Measurements from ENCODE around the gene SPATA1.

- TF ChIP-seq POLR2AphosphoS5 (IDR thresholded peaks at IDR 0.05), result no peak
- no peak for TF ChIP-seq RAD21 (conservative IDR thresholded peaks at IDR 0.05)
- TF ChIP-seq CTCF (IDR thresholded peaks at IDR 0.05; ENCODE audit: poor library complexity, severe bottlenecking), result no peak
Observed at GRCh38 chr1:84476225-84476624, 30.0 kb upstream of the SPATA1 start.

Measured in neural cell (in vitro differentiated cells).